Activated CD4-positive, CD25-positive, alpha-beta regulatory T cell treated with anti-CD3 and anti-CD28 coated beads, Interleukin-2, amount 50 U/mL, for 72 hours (primary cell): Measurements from ENCODE around the gene PLSCR2.
"Not testable (repeated sequence)": the region's sequence is repeated elsewhere in the genome, so short reads cannot be mapped to it uniquely, and the experiment has no call there.

ENCODE experiments used
- DNase-seq: peaks from one replicate; pipeline ENCODE4 v3.0.0; 2021

The PLSCR2 gene

DNA sequence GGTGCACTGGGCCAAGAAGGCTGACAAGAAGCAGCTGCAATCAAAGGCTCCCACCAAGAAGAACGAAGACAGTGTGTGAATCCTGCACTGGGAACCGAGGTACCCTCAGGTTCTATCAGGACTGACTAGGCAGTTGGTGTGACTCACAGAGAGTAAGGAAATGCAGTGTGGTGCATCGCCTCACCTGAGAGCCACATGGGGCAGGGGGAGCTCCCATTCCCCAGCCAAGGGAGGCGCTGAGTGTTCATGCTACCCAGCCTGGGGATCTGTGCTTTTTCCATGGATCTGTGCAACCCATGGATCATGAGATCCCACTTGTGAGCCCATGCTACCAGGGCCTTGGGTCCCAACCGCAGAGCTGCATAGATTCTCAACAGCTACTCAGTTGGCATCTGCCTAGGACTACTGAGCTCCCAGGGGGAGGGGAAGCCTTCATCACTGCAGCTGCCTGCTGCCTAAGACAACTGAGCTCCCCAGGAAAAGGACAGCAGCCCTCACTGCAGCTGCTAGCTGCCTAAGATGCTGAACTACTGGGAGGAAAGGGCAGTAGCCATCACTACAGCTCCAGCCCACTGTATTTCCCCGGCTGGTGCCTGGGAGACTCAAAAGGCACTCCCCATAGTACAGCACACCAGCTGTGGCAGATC is 6.9 kb upstream of the PLSCR2 start:
- DNase-seq, result no peak

DNA sequence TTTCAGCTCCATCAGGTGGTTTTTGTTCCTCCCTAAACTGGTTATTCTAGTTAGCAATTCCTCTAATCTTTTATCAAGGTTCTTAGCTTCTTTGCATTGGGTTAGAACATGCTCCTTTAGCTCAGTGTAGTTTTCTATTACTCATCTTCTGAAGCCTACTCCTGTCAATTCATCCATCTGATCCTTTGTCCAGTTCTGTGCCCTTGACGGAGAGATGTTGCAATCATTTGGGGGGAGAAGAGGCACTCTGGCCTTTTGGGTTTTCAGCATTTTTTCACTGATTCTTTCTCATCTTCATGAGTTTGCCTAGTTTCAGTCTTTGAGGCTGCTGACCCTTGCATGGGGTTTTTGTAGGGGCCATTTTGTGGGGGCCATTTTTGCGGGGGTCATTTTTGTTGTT is 5.6 kb upstream of the PLSCR2 start:
- not testable (repeated sequence) for DNase-seq

DNA sequence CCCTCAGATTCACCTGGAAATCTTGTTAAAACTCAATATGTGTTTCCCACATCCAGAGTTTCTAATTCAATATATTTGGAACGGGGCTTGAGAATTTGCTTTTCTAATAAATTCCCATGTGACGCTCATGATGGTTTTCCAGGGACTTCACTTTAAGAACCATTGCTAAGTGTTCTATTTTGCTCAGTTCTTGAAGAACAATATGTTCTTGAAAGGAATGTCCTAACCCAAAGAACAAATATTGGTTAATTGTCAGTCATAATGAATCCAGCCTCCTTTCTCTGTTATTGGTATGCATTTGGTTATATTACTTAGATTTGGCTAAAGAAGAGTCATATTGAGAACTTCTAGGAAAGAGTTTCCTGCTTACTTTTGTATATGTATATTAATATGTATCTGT is 4.4 kb upstream of the PLSCR2 start:
- DNase-seq, result no peak

DNA sequence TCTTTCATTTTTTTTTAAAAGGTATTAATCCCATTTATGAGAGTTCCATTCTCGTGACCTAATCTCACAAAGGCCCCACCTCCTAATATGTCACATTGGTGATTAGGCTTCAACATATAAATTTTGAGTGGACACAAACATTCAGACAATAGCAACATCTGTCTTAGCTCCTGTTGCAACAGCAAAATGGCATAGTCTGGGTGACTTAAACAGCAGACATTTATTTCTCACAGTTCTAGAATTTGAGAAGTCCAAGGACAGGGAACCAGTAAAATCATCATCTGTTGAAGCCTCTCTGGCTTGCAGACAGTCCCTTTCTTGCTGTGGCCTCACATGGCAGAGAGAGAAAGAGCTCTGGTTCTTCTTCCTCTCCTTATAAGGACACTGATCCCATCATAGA is 3.2 kb upstream of the PLSCR2 start:
- no peak for DNase-seq

DNA sequence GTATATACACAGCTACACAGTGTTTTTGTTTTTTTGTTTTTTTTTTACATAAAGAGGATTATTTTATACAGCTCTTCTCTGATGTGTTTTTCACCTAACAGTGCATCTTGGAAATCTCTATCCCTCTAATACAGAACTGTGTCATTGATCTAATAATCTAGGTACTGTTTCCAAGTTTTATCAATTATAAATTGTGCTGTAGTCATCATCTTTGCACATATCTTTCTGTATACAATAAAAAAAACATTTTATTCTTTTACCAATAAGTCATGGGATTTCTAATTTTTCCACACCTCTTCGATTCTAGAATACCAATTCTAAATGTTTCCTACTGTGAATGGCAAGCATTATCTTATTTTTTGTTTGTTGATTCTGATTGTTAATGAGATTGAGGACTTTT is 1.7 kb upstream of the PLSCR2 start:
- DNase-seq, result no peak

DNA sequence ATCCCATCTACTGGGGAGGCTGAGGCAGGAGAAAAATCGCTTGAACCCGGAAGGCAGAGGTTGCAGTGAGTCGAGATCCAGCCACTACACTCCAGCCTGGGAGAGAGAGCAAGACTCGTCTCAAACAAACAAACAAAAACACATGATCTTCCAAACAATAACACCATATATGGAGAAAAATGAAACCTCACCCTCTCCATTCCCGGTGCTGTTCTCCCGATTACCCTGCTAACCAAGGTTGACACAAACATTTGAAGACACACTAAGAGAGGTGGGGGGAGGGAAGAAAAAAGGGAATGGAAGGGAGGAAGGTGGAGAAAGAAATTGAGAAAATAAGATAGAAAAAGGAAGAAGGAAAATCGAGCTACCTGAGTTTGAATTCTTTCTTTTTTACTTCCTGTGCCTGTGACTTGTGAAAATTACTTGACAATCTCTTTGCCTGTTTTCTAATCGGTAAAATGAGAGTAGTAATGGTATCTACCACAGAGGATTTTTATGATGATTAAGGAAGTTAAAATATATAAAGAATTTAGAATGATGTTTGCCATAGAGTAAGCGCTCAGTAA is 1.1 kb upstream of the PLSCR2 start:
- no peak for DNase-seq

DNA sequence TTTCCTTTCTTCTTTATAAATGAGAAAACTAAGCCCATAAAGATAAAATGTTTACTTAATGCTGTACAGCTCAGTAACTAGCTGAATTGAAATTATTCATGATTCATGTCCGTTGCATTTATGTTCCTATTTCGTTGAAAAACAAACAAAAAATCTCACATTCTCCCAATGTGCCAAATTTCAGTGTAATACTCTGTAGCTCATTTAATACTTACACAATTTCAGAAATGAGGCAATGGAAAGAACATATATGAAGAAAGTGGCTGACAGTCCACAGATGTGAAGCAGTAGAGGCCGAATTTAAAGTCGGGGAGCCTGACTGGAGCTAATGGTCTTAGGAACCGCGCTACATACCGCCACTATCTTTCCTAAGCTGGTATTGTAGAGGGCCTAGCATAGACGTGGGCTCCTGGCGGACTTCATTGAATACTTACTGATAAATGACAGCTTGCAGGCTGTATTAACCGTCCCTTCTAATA is 651 bp downstream of the PLSCR2 start:
- DNase-seq, result no peak

DNA sequence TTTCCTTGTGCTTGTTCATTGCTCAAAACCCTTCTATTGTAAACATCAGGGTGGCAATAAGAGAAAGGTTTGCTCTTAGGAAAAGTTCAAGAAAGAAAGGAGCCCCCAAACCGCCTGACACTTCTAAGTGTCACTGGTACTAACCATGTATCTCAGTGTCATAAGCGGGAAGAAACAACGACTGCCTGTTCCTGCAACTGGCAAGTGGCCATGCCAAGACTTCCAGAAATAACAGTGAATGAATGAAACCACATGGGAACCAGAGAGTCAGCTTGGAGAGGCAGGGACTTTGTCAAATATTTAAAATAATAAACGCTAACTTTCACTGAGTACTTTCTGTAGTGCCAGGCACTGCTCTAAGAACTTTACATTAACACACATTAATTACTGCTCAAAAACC is 1.1 kb downstream of the PLSCR2 start:
- DNase-seq, result no peak

DNA sequence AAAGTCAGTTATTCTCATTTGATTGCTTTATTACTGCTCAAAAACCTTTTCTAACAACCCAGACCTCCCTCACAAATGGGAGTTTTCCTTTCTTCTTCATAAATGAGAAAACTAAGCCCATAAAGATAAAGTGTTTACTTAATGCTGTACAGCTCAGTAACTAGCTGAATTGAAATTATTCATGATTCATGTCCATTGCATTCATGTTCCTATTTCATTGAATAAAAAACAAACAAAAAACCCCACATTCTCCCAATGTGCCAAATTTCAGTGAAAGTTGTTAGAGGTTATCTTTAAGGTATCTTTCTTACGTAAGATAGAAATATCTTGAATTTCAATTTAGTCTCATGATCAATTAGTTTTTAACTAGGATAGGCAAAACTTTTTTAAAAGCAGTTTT is 2.8 kb downstream of the PLSCR2 start:
- no peak for DNase-seq

DNA sequence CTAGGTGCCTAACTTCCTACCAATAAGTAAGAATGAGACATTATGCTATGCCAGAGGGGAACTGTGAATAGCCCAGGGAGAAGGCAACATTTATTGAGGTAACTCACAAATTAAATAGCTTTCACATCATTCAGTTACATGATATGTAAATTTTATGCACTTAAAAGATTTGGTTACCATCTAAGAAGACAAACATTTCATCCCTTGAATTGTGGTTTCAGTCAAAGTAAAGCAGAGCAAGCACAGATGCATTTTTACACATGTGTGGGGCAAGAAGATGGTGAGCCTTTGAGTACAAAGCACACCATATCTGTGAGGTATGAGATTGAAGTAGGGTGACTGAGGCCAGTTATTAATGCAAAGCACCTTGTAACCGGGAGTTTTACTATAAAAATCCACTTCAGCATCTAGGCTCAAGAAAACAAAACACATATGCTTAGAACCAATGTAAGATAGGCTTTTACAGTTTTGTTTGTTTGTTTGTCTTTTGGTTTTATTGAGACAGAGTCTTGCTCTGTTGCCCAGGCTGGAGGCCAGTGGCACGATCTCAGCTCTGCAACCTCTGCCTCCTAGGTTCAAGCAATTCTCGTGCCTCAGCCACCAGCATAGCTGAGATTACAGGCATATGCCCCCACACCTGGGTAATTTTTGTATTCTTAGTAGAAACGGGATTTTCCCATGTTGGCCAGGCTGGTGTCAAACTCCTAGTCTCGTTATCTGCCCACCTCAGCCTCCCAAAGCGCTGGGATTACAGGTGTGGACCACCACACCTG is 3.5 kb downstream of the PLSCR2 start:
- no peak for DNase-seq

DNA sequence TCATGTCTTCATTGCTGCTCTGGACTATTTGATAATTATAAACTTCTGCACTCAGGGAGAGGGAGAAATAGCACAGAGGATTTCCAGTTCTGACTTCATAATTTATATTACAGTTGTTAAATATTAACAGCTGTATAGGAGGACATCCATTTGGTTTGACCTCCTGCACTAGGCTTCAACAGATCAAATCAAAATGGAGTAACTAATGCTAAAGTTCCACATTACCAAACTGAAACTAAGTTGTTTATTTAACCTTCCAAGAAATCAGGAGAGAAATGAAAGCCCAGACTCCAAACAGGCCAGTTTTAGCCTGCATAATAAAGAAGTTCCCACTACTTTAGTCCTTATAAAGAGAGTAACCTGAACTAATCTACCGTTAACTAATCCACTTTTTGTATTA is 4.6 kb downstream of the PLSCR2 start:
- no peak for DNase-seq

DNA sequence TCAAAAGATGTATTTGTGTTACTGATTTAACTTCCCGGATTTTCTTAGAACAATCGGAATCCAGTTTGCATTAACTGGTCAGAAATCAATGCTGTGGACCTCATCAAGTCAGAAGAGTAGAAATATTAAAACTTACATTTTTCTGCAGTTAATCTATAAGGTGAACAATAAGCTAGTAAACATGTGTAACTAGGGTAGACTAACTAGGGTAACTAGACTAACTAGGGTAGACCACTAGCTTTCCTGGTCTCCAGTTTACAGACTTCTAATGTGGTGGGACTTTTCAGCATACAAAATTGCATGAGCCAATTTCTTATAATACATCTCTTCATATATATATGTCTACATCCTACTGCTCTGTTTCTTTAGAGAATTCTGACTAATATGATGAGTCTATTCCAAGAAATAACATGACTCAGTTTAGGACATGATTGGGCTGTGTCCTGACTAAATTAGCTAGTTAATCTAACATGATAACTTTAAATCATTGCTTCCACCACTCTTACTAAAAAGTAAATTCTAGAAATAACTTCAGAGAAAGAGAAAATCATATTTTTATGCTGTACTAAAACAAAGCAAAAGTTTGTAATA is 5.3 kb downstream of the PLSCR2 start:
- no peak for DNase-seq

DNA sequence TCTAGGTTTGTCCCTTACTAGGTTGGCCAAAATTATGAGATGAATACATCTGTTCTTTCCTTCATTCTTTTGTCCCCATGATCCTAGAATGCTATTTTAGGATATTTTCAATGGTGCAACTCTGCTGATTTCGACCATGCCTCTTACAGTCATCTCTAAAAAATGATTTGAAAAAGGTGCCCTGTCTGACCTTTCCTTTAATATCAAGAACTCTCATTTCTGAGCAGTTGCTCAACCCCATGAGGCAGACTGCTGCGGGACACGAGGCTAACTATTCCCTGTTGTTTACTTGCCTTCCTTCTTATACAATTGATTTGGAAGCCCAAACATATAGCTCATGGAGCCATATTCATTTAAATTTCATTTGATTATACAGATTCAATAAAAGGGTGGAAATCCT is 14.6 kb downstream of the PLSCR2 start:
- no peak for DNase-seq

DNA sequence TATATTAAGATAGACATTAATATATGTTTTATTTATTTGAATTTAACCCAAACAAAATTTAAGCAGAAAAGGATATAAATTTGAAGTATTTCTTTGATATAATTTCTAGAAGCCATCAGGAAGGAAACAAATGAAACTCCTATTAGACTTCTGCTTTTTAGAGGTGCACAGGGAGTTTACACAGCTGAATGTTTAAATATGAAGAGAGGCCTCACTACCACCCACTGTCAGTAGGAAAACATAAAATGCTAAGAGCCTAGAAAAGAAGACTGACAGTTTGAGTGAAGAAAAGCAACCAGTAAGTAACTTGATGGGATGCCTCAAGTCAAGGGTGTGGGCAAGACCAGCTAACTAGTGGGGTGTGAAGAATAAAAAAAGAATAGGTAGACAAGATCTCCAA is 19.7 kb downstream of the PLSCR2 start:
- DNase-seq, result no peak

DNA sequence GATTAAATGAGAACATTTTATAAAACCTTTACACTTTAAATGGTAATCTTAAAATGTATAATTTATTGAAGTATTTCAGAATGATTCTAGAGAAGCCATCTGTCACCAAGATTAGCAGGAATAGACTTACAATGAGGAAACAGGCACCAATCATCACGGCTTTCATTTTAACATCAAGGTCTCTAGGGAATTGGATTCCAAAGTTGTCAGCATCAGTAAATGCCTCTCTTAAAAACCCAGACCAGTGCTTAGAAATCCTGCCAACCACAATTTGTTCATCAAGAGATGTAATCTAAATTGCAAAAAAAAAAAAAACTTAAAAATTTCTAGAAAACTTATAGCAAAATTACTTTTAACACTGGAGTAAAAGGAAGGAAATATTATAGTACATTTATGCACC is 20.3 kb downstream of the PLSCR2 start:
- no peak for DNase-seq

DNA sequence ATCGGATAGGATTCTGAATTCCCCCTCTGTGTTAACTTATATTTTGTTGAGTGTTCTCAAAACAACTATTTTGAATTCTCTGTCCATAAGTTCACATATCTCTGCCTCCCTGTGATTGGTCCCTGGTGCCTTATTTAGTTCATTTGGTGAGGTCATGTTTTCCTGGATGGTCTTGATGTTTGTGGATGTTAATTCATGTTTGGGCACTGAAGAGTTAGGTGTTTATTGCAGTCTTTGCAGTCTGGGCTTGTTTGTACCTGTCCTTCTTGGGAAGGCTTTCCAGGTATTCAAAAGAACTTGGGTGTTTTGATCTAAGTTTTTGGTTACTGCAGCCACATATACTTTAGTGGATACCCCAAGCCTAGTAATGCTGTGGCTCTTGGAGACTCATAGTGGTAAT is 23.3 kb downstream of the PLSCR2 start:
- DNase-seq, result no peak

DNA sequence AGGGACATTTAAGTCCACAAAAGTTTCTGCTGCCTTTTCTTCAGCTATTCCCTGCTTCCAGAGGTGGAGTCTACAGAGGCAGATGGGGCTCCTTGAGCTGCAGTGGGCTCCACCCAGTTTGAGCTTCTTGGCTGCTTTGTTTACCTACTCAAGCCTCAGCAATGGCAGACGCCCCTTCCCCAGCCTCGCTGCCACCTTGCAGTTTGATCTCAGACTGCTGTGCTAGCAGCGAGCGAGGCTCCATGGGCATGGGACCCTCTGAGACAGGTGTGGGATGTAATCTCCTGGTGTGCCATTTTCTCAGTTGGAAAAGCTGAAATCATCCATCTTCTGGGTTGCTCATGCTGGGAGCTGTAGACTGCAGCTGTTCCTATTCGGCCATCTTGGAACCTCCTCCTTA is 29.1 kb downstream of the PLSCR2 start:
- not testable (repeated sequence) for DNase-seq

DNA sequence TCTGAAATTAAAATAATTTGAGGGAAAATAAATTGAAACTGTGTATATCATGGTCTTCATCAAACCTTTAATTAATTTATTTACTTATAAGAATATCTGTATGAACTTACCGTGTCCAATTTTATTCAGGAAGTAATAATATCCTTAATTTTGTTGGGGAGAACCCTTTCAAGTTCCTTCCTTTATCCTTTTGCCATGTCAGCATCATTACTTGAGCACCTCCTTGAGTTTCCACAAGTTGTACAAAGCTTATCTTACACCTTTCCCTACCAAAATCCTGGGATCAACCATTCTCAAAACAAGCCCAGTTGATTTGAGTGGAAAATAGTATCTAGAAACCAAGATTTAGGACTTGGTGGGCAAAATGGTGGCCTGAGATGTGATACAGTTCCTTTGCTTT is 37.3 kb downstream of the PLSCR2 start:
- DNase-seq, result no peak

DNA sequence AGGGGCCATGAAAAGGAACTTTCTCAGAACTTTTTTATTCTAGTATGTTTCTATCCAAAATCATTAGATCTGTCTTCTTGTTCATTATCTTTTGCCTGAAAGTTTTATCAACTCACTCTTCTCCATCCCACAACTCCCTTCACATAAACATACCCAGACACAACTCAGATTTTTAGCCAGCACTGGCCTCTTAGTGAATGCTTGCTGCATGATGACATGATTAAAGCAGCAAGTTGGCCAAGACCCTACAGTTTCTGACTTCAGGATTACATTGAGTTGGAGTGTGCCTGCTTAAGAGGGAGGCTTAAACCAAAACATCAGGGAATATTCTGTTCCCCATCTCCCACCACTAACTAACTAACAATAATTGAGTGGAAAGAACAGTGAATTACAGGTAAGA is 38.1 kb downstream of the PLSCR2 start:
- no peak for DNase-seq

DNA sequence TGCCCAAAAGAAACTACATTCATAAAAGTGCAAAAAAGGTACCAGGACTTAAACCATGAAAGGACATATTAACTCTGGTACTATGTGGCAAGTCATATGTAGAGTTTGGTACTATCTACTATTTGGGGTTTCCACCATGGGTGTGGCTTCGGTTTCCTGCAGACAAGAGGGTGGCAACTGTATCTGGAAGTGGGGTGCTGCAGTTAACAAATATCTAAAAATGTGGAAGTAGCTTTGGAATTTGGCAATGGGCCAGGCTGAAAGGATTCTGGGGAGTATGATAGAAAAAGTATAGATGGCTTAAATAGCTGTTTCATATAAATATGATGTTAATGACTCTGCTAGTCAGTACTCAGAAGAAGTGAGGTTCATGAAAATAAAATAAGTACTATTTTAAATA is 44.0 kb downstream of the PLSCR2 start:
- DNase-seq, result no peak

DNA sequence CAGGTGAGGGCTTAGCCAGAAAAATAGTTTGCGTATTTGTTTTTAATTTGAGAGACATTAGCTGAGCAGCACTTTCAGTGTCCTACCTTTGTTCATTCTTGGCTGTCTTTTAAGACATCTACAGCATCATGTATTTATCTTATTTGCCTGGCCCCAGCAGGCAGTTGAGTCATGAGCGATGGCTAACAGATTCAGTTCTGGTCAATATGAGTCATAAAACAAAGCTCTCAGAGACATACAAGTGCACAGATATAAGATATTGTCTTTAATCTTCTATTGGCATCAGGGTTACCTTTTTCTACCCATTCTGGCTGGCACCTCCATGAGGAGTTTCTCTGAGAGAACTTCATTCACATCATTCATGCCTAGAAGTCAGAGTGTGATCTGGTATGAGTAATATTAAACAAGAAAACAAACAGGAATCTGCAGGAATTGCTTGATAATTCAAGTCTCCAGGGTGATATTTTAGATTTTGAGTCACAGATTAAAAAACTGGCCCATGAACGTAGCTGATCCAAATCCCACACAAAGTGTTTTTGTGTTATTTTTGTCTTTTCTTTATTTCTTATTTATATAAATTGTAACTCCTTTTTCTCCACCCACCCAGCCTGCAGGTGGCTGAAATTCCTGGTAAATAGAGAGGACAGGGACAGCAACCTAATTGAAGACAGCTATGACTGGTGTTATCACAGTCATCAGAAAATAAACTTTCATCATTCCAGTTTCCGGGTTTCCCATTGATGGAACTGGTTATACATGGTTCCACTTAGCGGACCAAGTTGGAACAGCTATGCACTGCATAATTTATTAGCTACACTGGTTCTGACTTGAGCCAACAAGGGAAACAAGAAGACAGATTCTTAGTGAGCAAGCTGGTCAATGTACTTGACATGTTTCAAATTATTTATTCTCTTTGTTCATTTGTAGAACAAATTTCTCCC is 47.3 kb downstream of the PLSCR2 start:
- DNase-seq, result no peak

DNA sequence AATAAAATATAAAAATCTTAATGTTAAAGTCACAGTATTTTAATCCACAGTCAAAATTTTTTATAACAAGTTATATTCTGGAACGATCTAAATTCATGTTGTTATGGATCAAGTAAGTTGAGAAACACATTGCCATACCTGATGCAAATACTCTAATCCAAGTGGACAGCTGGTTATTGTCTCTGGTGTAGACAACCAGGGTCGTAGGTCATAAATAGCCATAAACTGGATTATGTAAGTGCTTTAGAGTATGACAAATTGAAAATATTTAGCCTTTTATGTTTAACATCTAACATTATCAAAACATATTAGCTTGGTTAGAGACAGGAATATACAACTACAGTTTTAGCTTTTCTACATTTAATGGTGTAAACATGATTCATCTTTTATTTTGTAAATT is 53.0 kb downstream of the PLSCR2 start:
- no peak for DNase-seq

DNA sequence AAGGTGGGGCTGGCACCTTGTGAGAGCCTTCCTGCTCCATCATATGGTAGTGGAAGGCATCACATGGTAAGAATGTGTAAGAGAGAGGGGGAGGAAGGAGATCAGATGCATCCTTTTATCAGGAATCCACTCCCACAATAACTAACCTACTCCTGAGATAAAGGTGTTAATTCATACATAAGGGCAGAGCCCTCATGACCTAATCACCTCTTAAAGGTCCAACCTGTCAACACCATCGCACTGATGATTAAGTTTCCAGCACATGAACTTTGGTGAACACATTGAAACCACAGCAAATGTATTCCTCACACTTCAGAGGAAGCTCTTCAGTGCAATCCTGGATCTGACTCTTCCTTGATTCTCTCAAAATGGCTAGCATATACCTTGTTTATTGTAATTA is 55.4 kb downstream of the PLSCR2 start:
- DNase-seq, result no peak
